NCI-H524 (cell line): Measurements from ENCODE around the gene MRPS25.
"Not testable (repeated sequence)": the region's sequence is repeated elsewhere in the genome, so short reads cannot be mapped to it uniquely, and the experiment has no call there.

Source experiments
- DNase-seq, 2 experiments: peaks; one replicate each; lab custom pipeline; 2025; lab: John Stamatoyannopoulos, UW

Gene MRPS25

DNA sequence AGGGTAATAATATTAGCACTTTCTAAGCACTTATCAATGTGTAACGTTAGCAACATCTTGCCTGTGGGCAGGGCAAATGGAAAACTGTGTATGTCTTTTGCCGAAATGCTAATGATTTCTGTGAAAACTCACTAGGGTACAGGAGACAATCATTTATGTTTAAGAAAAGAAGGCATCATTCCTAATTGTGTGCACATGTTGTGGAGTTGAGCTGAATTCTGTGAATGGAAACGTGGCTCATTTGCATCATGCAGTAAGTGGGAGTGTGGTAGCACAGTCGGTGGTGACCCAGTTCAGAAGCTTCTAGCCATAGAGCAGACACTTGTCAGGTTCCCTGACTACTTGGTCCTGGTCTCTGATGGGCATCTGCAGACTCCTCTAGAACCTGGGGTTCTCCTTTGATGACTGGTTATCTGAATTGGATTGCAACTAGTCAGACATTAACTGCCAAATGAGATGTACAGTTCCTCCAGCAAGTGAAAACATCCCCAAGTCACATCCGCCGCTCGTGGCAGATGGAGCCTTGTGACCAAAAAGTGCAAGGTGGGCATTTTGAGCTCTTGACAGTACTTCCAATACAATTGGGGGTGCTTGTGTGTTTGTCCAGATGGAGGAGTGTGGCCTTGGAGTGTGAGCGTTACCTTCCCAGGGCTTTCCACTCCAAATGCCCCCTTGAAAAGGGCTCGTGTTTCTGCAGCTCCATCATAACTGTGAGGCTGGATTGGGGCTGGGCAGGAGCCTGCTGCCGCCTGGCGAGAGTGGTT is 21.5 kb downstream of the MRPS25 start:
- peak in 1 of 2 experiments; percentile 23 for DNase-seq

DNA sequence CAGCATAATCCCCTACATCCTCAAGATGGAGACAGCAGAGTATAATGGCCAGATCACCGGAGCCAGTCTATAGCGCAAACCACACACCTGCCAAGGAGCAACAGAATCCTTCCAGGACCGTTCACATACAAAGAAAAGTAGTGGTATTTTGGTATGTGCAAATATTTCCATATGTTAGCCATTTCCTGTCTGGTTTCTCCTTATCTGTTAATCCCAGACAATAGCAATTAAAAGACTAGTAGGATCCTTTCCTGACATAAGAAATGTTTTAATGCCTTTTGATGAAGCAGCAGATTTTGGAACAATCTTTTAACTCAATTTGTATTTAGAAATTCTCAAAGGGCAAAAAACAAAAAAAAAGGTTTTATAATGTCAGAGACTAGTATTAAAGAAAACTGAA is 22.2 kb downstream of the MRPS25 start:
- DNase-seq: no peak

DNA sequence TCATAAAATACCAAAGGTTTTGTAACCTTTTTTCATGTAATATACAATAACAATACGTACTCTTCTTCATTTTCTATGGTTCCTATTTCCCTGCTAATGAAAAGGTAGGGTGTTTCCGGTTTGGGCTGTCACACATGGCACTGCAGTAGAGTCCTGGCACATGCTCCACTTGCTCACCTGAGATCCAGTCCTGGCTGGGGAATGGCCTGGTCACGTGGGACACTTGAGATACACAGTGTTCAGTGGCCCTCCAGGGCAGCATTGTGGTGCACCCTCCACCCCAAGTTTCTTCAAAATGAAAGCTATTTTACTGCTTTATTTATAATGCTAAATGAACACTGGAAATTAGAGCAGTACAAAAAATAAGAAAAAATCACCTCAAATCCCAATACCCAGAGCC is 23.2 kb downstream of the MRPS25 start:
- no peak for DNase-seq

DNA sequence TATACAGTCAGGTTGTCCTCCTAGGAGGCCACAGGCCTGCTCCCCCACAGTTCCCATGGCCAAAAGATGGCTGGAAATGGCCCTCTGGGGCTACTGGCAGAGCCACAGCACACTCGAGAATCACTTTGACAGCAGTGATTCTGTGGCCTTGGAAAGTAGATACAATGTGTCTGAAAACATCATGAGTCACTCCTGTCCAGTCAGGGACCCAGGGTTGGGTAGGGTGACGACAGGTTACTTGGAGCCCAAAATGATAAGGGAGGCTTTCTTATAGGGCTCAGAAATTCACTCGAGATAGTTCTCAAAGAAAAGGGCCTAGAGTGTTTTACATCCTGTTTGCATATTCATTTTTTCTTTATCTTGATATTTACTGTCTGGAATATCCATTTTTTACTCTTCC is 24.3 kb downstream of the MRPS25 start:
- no peak for DNase-seq

DNA sequence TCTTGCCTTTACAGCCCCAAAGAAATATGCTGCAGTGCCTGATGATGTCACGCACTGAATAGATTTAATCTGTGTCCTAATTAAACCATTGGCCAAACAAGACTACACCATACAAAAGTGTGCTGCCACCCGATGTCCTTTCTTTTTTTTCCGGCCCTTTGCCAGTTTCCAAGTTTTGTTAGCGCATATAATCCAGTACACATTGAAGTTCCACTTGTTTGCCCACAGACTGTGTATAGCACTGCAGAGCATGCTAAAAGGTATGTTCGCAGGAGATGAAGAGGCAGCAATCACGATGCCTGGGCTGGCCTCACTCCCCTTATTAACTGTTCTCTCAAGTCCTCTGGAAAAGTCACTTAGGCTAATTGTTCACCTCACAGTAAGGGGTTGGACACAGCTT is 26.8 kb downstream of the MRPS25 start:
- no peak for DNase-seq

DNA sequence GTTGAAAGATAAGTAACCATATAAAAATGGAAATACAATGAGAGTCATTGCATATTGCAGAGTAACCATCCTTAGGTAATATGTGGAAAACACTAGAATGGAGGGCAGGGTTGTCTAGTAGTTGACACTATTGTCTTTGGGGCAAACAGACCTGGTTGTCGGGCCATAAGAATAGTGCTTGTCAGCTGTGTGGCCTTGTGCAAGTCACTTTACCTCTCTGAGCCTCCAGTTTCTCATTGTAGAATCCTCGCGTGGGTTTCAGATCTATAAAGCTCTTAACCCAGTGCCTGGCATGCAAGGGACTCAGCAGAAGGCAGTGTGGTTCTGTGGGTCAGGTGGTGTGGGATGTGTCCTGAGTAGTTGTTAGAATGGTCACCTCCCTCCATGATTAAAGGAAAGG is 32.0 kb downstream of the MRPS25 start:
- no peak for DNase-seq

DNA sequence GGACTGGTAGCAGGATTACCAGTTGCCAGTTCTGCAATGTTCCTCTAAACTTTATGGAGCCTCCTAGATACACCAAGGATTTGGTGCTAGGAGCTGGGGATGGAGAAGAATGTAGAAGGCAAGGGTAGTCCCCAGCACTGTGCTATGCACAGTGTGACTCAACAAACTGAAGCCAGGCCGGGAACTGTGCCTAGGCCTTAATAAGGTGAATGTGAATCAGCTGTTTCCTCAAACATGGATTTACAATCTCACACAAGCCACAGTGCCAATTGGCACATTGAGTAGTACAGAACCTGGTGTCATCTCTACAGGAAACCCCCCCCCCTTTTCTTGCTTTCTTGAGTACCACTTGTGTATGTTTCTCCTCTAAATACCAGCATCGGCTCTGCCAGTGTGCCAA is 32.5 kb downstream of the MRPS25 start:
- no peak for DNase-seq

DNA sequence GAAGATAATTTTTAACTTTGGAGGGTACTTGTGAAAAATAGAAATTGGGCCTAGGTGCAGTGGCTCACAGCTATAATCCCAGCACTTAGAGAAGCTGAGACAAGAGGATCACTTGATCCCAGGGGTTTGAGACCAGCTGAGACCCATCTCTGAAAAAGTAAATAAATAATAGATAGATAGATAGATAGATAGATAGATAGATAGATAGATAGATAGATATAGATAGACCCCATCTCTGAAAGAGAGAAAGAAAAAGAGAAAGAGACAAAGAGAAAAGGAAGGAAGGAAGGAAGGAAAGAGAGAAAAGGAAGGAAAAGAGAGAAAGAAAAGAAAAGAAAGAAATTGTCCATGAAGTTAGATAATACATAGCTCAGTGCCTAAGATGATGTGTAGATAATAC is 35.5 kb downstream of the MRPS25 start:
- DNase-seq: no peak

DNA sequence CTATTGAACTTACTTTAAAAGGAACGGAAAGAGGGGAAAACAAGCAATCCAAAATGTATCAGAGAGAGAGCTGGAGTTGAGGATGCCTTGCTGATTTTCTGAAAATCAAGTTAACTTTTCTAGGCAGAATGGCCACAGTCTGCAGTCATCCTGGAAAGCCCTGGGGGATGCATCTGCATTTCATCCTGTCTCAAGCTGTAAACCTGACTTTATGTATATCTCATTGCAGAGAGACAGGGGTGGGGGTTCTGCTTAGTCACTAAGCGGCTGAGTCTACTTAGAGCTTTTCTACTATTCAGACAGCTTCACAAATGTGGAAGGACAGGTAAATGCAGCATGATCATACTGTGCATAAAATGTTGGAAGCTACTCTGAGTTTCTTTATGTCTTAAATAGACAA is 41.4 kb downstream of the MRPS25 start:
- DNase-seq: no peak

DNA sequence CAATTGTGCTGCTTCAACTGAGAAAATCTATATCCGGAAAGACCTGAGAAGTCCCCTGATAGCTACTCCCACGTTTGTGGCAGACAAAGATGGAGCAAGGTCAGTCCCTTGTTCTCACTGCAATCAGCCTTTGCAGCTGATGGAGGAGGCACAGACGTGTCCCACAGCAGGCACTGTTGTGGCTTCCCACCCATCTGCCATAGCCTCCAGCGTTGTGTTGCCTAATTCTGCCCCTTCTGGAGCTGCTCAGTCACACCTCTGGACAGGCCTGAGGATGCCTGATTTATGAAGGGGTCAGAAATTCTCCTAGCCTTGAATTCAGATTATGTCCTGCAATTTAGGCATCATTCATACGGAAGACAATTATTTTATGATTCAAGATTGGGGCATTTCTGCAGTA is 41.9 kb downstream of the MRPS25 start:
- DNase-seq: no peak

DNA sequence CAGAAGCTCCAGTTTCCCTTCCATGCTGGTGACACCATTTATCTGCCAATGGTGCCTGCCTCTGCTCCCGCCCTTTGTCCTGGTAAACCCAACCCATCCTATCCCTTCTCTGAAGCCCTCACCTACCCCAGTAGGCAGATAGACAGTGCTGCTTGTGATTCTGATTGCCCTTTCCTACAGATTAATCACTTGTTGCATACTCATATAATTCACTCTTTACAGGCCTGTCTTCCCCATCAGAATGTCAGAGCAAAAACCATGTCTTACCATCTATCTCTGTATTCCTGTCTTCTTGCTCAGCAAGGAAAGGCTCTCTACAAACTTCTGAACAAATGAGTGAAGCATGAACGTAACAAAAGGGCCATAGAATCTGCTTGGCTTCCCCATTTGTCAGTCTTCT is 47.9 kb downstream of the MRPS25 start:
- DNase-seq: no peak

DNA sequence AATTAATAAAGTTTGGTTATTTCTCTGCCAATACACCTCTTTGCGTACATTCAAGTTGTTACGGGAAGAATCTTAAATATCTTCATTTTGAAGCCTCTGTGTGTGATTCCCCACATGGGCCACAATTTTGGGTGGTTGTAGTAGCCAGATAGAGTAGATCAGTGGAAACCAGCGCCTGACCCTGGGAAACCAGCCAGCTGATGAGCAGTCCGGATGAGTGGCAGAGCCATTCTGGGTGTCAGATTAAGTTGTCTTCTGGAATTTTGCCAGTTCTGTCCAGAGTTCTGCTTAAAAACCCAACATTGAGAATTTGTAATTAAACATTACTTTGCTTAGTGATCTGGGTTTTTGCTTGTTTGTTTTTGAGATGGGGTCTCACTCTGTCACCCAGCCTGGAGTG is 49.7 kb downstream of the MRPS25 start:
- no peak for DNase-seq

DNA sequence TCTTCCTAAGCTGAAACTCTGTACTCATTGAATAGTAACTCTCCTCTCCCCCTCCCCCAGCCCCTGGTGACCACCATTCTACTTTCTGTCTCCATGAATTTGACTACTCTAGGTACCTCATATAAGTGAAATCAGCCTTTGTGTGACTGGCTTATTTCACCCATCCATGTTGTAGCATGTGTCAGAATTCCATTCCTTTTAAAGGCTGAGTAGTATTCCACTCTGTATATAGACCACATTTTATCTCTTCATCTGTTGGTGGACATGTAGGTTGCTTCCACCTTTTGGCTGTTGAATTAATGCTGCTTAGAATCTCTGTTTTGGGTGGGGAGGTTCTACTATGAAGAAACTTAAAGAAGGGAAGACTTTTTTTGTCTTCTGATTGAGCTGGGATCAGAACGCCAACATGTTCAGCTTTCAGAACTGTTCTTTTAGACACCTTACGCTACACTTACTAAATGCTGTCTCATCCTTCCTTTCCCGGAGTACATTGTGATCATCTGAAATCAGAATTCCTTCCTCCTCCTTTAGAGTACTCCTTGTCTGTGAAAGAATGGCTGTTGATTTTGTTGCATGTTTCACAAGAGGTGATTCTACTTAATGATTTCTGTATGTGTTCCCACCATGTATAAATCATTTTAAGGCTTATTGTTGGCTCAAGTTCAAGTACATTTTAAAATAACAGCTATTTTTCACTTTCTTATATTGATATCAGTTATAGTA is 50.3 kb downstream of the MRPS25 start:
- DNase-seq: no peak

DNA sequence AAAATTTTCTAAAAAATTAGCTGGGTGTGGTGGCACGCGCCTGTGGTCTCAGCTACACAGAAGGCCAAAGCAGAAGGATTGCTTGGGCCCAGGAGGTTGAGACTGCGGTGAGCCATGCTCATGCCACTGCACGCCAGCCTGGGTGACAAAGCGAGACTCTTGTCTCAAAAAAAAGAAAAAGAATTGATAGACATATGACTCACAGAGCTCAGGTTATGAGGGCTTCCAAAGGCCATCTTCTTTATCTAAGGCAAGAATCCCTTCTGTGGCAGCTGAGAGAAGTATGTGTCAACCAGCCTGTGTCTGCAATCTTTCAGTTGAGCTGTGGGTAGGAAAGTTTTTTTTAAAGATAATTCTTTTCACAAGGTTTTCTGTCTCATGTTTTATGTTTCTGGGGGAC is 53.9 kb downstream of the MRPS25 start:
- DNase-seq: no peak

DNA sequence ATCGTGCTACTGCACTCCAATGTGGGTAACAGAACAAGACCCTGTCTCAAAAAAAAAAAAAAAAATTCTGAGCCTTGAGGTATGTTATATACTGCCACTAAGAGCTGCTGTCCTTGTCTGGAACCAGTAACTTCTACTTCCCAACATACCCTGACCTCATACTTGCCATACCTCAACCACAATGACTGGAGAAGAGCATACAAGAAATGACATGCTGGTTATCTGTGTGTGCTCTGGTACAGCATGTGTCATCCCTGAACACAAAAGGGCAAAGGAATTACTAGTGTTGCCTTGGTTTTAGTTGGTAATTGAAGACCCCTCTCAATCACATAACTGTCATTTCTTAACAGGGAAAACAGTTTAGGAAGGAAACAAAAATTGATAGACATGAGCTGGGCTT is 54.5 kb downstream of the MRPS25 start:
- no peak for DNase-seq

DNA sequence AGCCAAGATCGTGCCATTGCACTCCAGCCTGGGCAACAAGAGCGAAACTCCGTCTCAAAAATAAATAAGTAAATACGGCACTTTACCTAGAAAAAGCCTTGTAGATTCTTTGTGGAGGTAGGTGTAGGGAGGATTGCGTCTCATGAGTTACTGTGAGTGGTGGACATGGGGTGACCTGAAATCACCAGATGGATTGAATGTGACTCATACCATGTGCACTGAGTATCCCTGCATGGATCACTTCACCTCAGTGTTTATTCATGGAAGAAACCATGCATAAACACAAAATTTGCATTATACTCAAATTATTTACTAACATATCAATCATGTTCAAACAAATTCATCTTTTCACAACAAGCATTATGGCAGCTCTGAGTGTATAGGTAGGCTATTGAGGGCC is 55.9 kb downstream of the MRPS25 start:
- no peak for DNase-seq

DNA sequence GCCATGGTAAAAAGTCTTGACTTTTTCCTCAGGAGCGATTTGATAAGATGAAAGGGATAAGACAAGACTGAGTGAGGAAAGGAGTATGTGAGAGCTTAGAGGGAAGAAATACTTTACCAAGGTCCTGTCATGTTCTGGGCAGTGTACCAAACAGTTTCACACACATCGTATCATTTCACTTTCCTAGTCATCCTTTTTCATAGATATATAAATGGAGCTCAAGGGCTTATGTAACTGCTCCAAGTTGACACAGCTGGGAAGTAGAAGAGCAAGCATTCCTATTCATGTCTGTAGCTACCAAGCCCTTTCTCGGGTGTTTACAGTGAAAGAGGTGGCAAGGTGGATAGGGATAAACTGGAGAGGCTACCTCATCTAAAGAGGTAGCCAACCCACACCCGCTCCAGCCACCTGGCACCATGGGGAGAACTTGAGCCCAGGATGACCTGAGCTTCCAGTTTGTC is 57.4 kb downstream of the MRPS25 start:
- DNase-seq: no peak

DNA sequence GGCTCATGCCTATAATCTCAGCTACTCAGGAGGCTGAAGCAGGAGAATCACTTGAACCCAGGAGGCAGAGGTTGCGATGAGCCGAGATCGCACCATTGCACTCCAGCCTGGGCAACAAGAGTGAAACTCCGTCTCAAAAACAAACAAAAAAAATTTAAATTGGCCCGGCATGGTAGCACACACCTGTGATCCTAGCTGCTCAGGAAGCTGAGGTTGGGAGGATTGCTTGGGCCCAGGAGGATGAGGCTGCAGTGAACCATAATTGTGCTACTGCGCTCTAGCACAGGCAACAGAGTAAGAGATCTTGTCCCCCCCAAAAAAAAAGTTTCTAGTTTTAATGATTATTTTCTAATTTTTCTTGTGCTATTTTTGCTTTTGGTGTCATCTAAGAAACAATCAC is 65.9 kb downstream of the MRPS25 start:
- DNase-seq: not testable (repeated sequence)
